Neural progenitor cell (in vitro differentiated cells): Measurements from ENCODE around the gene RYR3. TPM values are rescaled to one million over a fixed set of nuclear protein-coding genes. Genes with fewer than 3 reads are reported as not detected.

ENCODE experiments used
- DNase-seq: peaks from one replicate; pipeline ENCODE4 v3.0.0-alpha.2; 2016; ENCODE audit warnings: low spot score
- H2AFZ ChIP-seq: fragments of 200-600 bp; sonication (generic); replicated peaks from 2 replicates; pipeline ENCODE4 v1.6.1; 2016; ENCODE audit warnings: antibody characterized with exemption
- H3F3A ChIP-seq: fragments of 200-600 bp; sonication (generic); 2 replicates; pipeline ENCODE4 v1.6.1; 2016; ENCODE audit warnings: antibody characterized with exemption, low read depth
- H3K27ac ChIP-seq: fragments of 200-600 bp; sonication (generic); 2 replicates; pipeline ENCODE4 v1.5.1; 2016; ENCODE audit warnings: mild to moderate bottlenecking
- H3K27me3 ChIP-seq: fragments of 200-600 bp; sonication (generic); 2 replicates; pipeline ENCODE4 v1.6.1; 2016; ENCODE audit warnings: mild to moderate bottlenecking, moderate library complexity
- H3K36me3 ChIP-seq: fragments of 200-600 bp; sonication (generic); 2 replicates; pipeline ENCODE4 v1.5.1; 2016
- H3K4me1 ChIP-seq: fragments of 200-600 bp; sonication (generic); 2 replicates; pipeline ENCODE4 v1.6.1; 2016; ENCODE audit warnings: mixed run types
- H3K4me2 ChIP-seq: fragments of 200-600 bp; sonication (generic); 2 replicates; pipeline ENCODE4 v1.6.1; 2016
- H3K4me3 ChIP-seq: fragments of 200-600 bp; sonication (generic); 2 replicates; pipeline ENCODE4 v1.5.1; 2016
- H3K79me2 ChIP-seq: fragments of 200-600 bp; sonication (generic); 2 replicates; pipeline ENCODE4 v1.6.1; 2016; ENCODE audit warnings: low read depth
- H3K9ac ChIP-seq: fragments of 200-600 bp; sonication (generic); 2 replicates; pipeline ENCODE4 v1.6.1; 2016
- H3K9me3 ChIP-seq: fragments of 200-600 bp; sonication (generic); 2 replicates; pipeline ENCODE4 v1.5.1; 2016; ENCODE audit warnings: low read depth
- H4K20me1 ChIP-seq: fragments of 200-600 bp; sonication (generic); 2 replicates; pipeline ENCODE4 v1.6.1; 2016; ENCODE audit warnings: low read depth
- H3K27ac Mint-ChIP-seq: 3 replicates; pipeline ENCODE4 v1.8.0; 2021; ENCODE audit warnings: mixed read lengths
- H3K27me3 Mint-ChIP-seq: 2 replicates; pipeline ENCODE4 v1.8.0; 2022; ENCODE audit warnings: low read depth, mild to moderate bottlenecking, inconsistent platforms, moderate library complexity, mixed read lengths; ENCODE audit not compliant: insufficient read depth
- H3K36me3 Mint-ChIP-seq: 3 replicates; pipeline ENCODE4 v1.8.0; 2021; ENCODE audit warnings: mixed read lengths
- H3K4me1 Mint-ChIP-seq: 3 replicates; pipeline ENCODE4 v1.8.0; 2021; ENCODE audit warnings: mixed read lengths
- H3K4me3 Mint-ChIP-seq: 3 replicates; pipeline ENCODE4 v1.8.0; 2021; ENCODE audit warnings: mild to moderate bottlenecking, moderate library complexity, mixed read lengths
- H3K9me3 Mint-ChIP-seq: 3 replicates; pipeline ENCODE4 v1.8.0; 2020; ENCODE audit warnings: mixed read lengths
- CTCF ChIP-seq: fragments of 200-600 bp; sonication (generic); IDR thresholded peaks from 2 replicates; pipeline ENCODE4 v1.5.1; 2017; ENCODE audit warnings: antibody characterized with exemption, mild to moderate bottlenecking
- EZH2 ChIP-seq: fragments of 200-600 bp; sonication (generic); IDR thresholded peaks from 2 replicates; pipeline ENCODE4 v1.6.1; 2017; ENCODE audit warnings: antibody characterized with exemption, mild to moderate bottlenecking, moderate library complexity
- EZH2phosphoT487 ChIP-seq: fragments of 200-600 bp; sonication (generic); IDR thresholded peaks from 2 replicates; pipeline ENCODE4 v1.6.1; 2017; ENCODE audit warnings: antibody characterized with exemption
- total RNA-seq: library from RNA; depleted of rRNA; stranded (reverse); fragments of >200 nt; gene quantifications from 2 replicates; pipeline ENCODE4 v1.2.3, GENCODE V29; 2015; ENCODE audit warnings: low replicate concordance

RYR3 gene
- total RNA-seq, 1 donor from 2014 or later, result 2.1 TPM

- Histone ChIP-seq H3K4me1 (no peaks in the 10 kb centered on the region), H3K4me2 (no peak overlapping the region), H3F3A (no peaks in the 10 kb centered on the region), H3K79me2 (no peaks in the 10 kb centered on the region), H3K36me3 (no peaks in the 10 kb centered on the region), H4K20me1 (no peaks in the 10 kb centered on the region), H3K27me3 (no peaks in the 10 kb centered on the region), H2AFZ (no peak overlapping the region), H3K9me3 (no peaks in the 10 kb centered on the region), H3K27ac (no peak overlapping the region), H3K4me3 (no peak overlapping the region), H3K9ac (no peak overlapping the region)
- Mint-ChIP-seq H3K4me3 (no peak overlapping the region), H3K36me3 (no peaks in the 10 kb centered on the region), H3K27me3 (peaks cover 3% of the 10 kb centered on the region), H3K9me3 (no peaks in the 10 kb centered on the region), H3K27ac (no peak overlapping the region), H3K4me1 (peaks cover 5% of the 10 kb centered on the region)
- TF ChIP-seq EZH2phosphoT487 (no peak), EZH2 (no peak), CTCF (no peak)
- DNase-seq, result no peak
Measured at GRCh38 chr15:33612721-33613304, 302.0 kb downstream of the RYR3 start.

- Histone ChIP-seq H3K79me2 (no peaks in the 10 kb centered on the region), H3K36me3 (no peaks in the 10 kb centered on the region), H3K4me2 (no peak overlapping the region), H3K27me3 (no peaks in the 10 kb centered on the region), H3K27ac (no peak overlapping the region), H2AFZ (no peak overlapping the region), H3K9ac (no peak overlapping the region), H3F3A (no peaks in the 10 kb centered on the region), H3K4me3 (no peak overlapping the region), H3K9me3 (no peaks in the 10 kb centered on the region), H3K4me1 (no peaks in the 10 kb centered on the region), H4K20me1 (no peaks in the 10 kb centered on the region)
- no peaks in the 10 kb centered on the region for H3K9me3 Mint-ChIP-seq
- H3K4me1 Mint-ChIP-seq, result peaks cover 5% of the 10 kb centered on the region
- no peaks in the 10 kb centered on the region for H3K27me3 Mint-ChIP-seq
- no peak overlapping the region for H3K27ac Mint-ChIP-seq
- H3K36me3 Mint-ChIP-seq, result no peaks in the 10 kb centered on the region
- TF ChIP-seq CTCF, result no peak
- TF ChIP-seq EZH2phosphoT487, result no peak
- TF ChIP-seq EZH2, result no peak
- no peak overlapping the region for H3K4me3 Mint-ChIP-seq
- no peak for DNase-seq
Measured at GRCh38 chr15:33616475-33616874, 305.7 kb downstream of the RYR3 start.

- Histone ChIP-seq H3F3A (no peaks in the 10 kb centered on the region), H3K36me3 (no peaks in the 10 kb centered on the region), H3K4me3 (no peak overlapping the region), H3K27me3 (no peaks in the 10 kb centered on the region), H3K9ac (no peak overlapping the region), H3K4me1 (no peaks in the 10 kb centered on the region), H3K9me3 (no peaks in the 10 kb centered on the region), H2AFZ (no peak overlapping the region), H4K20me1 (no peaks in the 10 kb centered on the region), H3K79me2 (no peaks in the 10 kb centered on the region), H3K27ac (no peak overlapping the region), H3K4me2 (no peak overlapping the region)
- H3K4me1 Mint-ChIP-seq, result no peaks in the 10 kb centered on the region
- no peak overlapping the region for H3K4me3 Mint-ChIP-seq
- H3K27ac Mint-ChIP-seq, result no peak overlapping the region
- DNase-seq, result no peak
- TF ChIP-seq EZH2, result no peak
- no peak for TF ChIP-seq CTCF
- TF ChIP-seq EZH2phosphoT487, result no peak
- peaks cover 3% of the 10 kb centered on the region for H3K27me3 Mint-ChIP-seq
- no peaks in the 10 kb centered on the region for H3K36me3 Mint-ChIP-seq
- H3K9me3 Mint-ChIP-seq, result no peaks in the 10 kb centered on the region
Measured at GRCh38 chr15:33618350-33618749, 307.6 kb downstream of the RYR3 start.
